Loucy (cell line): ENCODE data around the gene NFATC2IP.
"Not testable (repeated sequence)": the region's sequence is repeated elsewhere in the genome, so short reads cannot be mapped to it uniquely, and the experiment has no call there.

Source experiments
- H2AFZ ChIP-seq: fragments of 200-600 bp; sonication (generic); 2 replicates; pipeline ENCODE4 v1.6.0; 2016; ENCODE audit warnings: antibody characterized with exemption, mild to moderate bottlenecking, low read length, moderate library complexity
- H3F3A ChIP-seq: fragments of 200-600 bp; 2 replicates; pipeline ENCODE4 v1.6.0; 2016; ENCODE audit warnings: antibody characterized with exemption, low read depth, mild to moderate bottlenecking
- H3K27me3 ChIP-seq: fragments of 200-600 bp; sonication (generic); 2 replicates; pipeline ENCODE4 v1.6.1; 2014; ENCODE audit warnings: low read length, mild to moderate bottlenecking; ENCODE audit not compliant: insufficient read depth, poor library complexity, severe bottlenecking
- H3K36me3 ChIP-seq: fragments of 200-600 bp; sonication (generic); 2 replicates; pipeline ENCODE4 v1.6.1; 2016; ENCODE audit warnings: low read length; ENCODE audit not compliant: insufficient read depth
- H3K4me1 ChIP-seq: fragments of 200-600 bp; sonication (generic); 2 replicates; pipeline ENCODE4 v1.5.1; 2014; ENCODE audit warnings: low read length, mild to moderate bottlenecking; ENCODE audit not compliant: insufficient read depth, poor library complexity, severe bottlenecking
- H3K4me2 ChIP-seq: fragments of 200-600 bp; sonication (generic); 2 replicates; pipeline ENCODE4 v1.6.0; 2014; ENCODE audit warnings: antibody characterized with exemption, low read length, low read depth, mild to moderate bottlenecking; ENCODE audit not compliant: poor library complexity, severe bottlenecking
- H3K4me3 ChIP-seq: fragments of 200-600 bp; sonication (generic); 2 replicates; pipeline ENCODE4 v1.5.1; 2014; ENCODE audit warnings: low read length, mild to moderate bottlenecking, mixed read lengths; ENCODE audit not compliant: poor library complexity, severe bottlenecking
- H3K79me2 ChIP-seq: fragments of 200-600 bp; sonication (generic); 2 replicates; pipeline ENCODE4 v1.6.1; 2014; ENCODE audit warnings: low read length; ENCODE audit not compliant: insufficient read depth
- H3K9ac ChIP-seq: fragments of 200-600 bp; sonication (generic); 2 replicates; pipeline ENCODE4 v1.6.0; 2014; ENCODE audit warnings: mild to moderate bottlenecking, low read depth, low read length, moderate library complexity; ENCODE audit not compliant: poor library complexity, severe bottlenecking
- H3K9me2 ChIP-seq: fragments of 200-600 bp; sonication (generic); replicated peaks from 2 replicates; pipeline ENCODE4 v1.6.1; 2016; ENCODE audit warnings: low read depth, low read length, mixed read lengths
- H3K9me3 ChIP-seq: fragments of 200-600 bp; sonication (generic); 2 replicates; pipeline ENCODE4 v1.6.1; 2014; ENCODE audit warnings: mild to moderate bottlenecking, antibody characterized with exemption, low read length, low read depth; ENCODE audit not compliant: insufficient read depth
- H4K20me1 ChIP-seq: fragments of 200-600 bp; sonication (generic); 2 replicates; pipeline ENCODE4 v1.6.0; 2014; ENCODE audit warnings: antibody characterized with exemption, low read length, mild to moderate bottlenecking; ENCODE audit not compliant: insufficient read depth, poor library complexity, severe bottlenecking
- CTCF ChIP-seq: fragments of 200-600 bp; sonication (generic); conservative IDR thresholded peaks from 2 replicates; pipeline ENCODE4 v1.5.1; 2014; ENCODE audit warnings: mild to moderate bottlenecking, antibody characterized with exemption, low read length
- EZH2phosphoT487 ChIP-seq: fragments of 200-600 bp; IDR thresholded peaks from 2 replicates; pipeline ENCODE4 v1.6.1; 2018; ENCODE audit warnings: antibody characterized with exemption, mild to moderate bottlenecking, moderate library complexity, borderline replicate concordance

Gene NFATC2IP

GRCh38 chr16:28964496-28964895, 13.8 kb downstream of the NFATC2IP start:
- no peaks in the 10 kb centered on the region for H4K20me1 ChIP-seq
- no peaks in the 10 kb centered on the region for H3F3A ChIP-seq
- H3K79me2 ChIP-seq, result no peaks in the 10 kb centered on the region
- no peaks in the 10 kb centered on the region for H3K9me3 ChIP-seq
- no peak overlapping the region for H3K4me2 ChIP-seq
- H3K9ac ChIP-seq, result no peak overlapping the region
- no peak for TF ChIP-seq CTCF
- TF ChIP-seq EZH2phosphoT487, result no peak
- H3K9me2 ChIP-seq, result no peaks in the 10 kb centered on the region
- no peak overlapping the region for H3K4me3 ChIP-seq
- H3K36me3 ChIP-seq, result peaks cover 46% of the 10 kb centered on the region; the same call in 1 of the 2 replicates
- H2AFZ ChIP-seq, result no peak overlapping the region
- no peaks in the 10 kb centered on the region for H3K27me3 ChIP-seq
- no peaks in the 10 kb centered on the region for H3K4me1 ChIP-seq

DNA sequence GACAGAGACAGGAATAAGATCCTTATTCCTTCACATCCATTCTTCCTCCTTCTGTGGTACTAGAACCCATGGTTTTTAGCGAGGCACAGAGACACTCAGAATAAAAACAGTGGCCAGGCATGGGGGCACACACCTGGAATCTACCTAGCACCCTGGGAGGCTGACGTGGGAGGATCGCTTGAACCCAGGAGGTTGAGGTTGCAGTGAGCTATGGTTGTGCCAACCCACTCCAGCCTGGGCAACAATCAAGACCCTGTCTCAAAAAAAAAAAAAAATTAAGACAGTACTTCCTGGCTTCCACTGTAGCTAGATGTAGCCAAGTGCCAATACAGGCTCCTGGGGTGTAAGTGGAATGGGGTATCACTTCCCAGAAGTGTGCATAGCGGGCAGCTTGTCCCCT, 16.4 kb downstream of the NFATC2IP start:
- no peak overlapping the region for H3K9ac ChIP-seq
- H3F3A ChIP-seq, result no peaks in the 10 kb centered on the region
- peaks cover 28% of the 10 kb centered on the region; the same call in 1 of the 2 replicates for H3K36me3 ChIP-seq
- H3K27me3 ChIP-seq, result no peaks in the 10 kb centered on the region
- H2AFZ ChIP-seq, result no peak overlapping the region
- TF ChIP-seq EZH2phosphoT487 (no peak), CTCF (no peak)
- no peaks in the 10 kb centered on the region for H4K20me1 ChIP-seq
- H3K79me2 ChIP-seq, result no peaks in the 10 kb centered on the region
- H3K4me2 ChIP-seq, result no peak overlapping the region
- H3K9me3 ChIP-seq, result no peaks in the 10 kb centered on the region
- H3K9me2 ChIP-seq, result no peaks in the 10 kb centered on the region
- H3K4me3 ChIP-seq, result no peak overlapping the region
- no peaks in the 10 kb centered on the region for H3K4me1 ChIP-seq

- not testable (repeated sequence) for H2AFZ ChIP-seq, H3K9me2 ChIP-seq, H3F3A ChIP-seq, H3K9me3 ChIP-seq, H3K79me2 ChIP-seq, H3K4me2 ChIP-seq, H3K4me1 ChIP-seq, H3K4me3 ChIP-seq, H3K27me3 ChIP-seq, H3K9ac ChIP-seq, H4K20me1 ChIP-seq, H3K36me3 ChIP-seq
Observed at GRCh38 chr16:28969696-28970095, 19.0 kb downstream of the NFATC2IP start.

GRCh38 chr16:28974007-28974436, 23.3 kb downstream of the NFATC2IP start:
- Histone ChIP-seq H3K9ac (peak overlapping the region; percentile 77), H3K4me3 (peak overlapping the region; percentile 76), H3K36me3 (no peaks in the 10 kb centered on the region), H2AFZ (peak overlapping the region; percentile 72), H3K9me2 (no peaks in the 10 kb centered on the region), H3K9me3 (no peaks in the 10 kb centered on the region), H3K4me2 (peak overlapping the region; percentile 83), H3K4me1 (peaks cover 7% of the 10 kb centered on the region), H4K20me1 (no peaks in the 10 kb centered on the region), H3K79me2 (peaks cover 5% of the 10 kb centered on the region; the same call in 1 of the 2 replicates), H3F3A (no peaks in the 10 kb centered on the region), H3K27me3 (no peaks in the 10 kb centered on the region)
- peak; percentile 79 for TF ChIP-seq CTCF
- no peak for TF ChIP-seq EZH2phosphoT487
